Raji (cell line): ENCODE measurements around the gene CIRBP.

Experiments used
- POLR2A ChIP-seq: IDR thresholded peaks from 2 replicates; pipeline ENCODE4 v1.6.1; 2011; ENCODE audit warnings: low read depth, low read length, control low read depth; ENCODE audit not compliant: insufficient read depth

Gene CIRBP

GRCh38 chr19:1317274-1318003 is 48.3 kb downstream of the CIRBP start:
- no peak for TF ChIP-seq POLR2A

GRCh38 chr19:1318678-1319471 is 49.7 kb downstream of the CIRBP start:
- TF ChIP-seq POLR2A, result no peak

DNA sequence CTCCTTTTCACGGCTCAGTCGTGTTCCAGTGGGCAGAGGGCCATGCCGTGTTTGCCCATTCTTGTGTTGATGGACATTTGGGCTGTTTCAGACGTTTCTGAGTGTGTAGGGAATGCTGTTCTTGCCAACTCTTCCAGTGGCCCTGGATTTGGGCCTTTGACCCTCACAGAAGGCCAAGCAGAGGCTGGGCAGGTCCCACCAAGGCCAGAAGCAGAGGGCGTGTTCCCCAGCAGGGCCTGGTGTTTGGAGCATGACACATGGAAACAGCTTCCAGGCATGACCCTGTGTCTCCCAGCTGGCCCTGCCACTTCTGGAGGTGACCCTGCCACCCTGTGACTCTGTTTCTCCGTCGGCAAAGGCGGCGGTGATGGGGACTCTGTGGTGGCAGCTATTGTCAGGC is 52.4 kb downstream of the CIRBP start:
- no peak for TF ChIP-seq POLR2A

DNA sequence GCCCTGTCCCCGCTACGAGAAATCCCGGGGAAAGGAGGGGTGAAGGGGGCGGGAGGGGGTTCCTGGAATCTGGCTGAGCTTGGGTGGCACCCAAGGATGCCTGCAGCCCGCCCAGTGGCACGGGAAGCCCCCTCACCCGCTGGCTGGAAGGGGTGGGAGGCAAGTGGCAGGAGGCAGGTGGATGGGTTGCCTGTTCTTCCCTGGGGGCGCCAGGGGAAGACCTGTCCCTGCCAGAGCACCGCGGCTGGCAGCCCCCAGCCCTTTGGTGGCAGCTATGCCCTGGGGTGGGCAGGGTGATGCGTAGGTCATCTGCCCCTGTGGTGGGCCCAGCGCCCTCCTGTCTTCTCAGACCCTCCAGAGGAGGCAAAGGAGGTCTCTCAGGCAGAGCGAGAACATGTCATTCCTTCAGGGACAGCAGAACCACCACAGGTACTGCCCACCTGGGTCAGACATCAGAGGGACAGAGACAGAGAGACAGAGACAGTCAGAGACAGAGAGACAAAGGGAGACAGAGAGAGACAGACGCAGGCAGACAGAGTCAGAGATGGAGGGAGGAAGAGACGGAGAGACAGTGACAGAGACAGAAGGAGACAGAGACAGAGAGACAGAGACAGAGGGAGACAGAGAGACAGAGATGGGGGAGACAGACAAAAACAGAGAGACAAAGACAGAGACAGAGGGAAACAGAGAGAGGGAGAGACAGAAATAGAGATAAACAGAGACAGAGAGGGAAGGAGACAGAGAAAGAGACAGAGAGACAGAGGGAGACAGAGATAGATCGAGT is 53.3 kb downstream of the CIRBP start:
- no peak for TF ChIP-seq POLR2A

- no peak for TF ChIP-seq POLR2A
Measured at GRCh38 chr19:1324249-1324805, 55.2 kb downstream of the CIRBP start.
